ENCODE data around the gene MRAP. TPM values are rescaled to one million over a fixed set of nuclear protein-coding genes. Genes with fewer than 3 reads are reported as not detected.

The MRAP gene
- total RNA-seq, 1 donor from 2014 or later: 3.9 TPM

DNA sequence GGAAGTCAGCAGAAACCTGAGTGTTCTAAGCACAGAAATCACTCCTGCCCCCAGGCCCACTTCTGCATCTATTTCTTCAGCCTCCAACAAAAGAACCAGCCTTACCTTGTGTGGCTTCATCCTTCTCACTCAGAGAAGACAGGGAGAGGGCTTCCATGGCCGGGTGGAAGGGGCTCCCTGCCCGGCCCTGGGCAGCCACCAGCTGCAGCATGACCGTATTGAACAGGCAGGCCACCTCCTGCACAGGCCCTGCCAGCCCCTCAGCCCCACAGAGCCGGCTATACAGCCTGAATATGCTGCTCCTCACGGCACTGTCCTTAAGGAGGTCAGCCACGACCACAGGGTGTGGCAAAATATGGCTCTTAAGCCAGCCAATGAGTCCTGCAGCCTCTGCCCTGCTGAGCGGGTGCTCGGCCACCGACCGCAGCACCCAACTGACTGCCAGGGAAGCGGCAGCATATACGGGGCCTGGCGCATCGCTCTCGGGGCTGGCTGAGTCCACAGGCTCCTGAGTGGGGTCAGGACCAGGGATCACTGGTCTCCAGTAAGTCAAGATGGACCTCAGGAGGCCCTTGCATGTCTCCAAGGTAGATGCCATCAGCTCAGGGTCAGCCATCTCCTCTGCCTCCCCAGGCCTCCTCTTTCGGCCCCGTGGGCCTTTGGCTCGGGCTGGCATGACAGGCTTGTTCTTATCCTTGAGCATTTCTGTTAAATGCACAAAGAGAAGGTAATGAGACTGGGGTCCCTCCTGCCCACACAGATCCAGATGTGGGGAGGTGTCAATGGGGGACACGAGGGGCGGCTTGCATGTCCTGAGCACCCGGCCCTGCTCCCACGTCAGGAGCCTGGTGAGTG lies 17.9 kb downstream of the MRAP start:
- Histone ChIP-seq H3K27me3 (no peaks in the 10 kb centered on the region), H3K27ac (no peak overlapping the region), H3K4me3 (no peak overlapping the region), H3K4me1 (no peaks in the 10 kb centered on the region), H3K9me3 (no peaks in the 10 kb centered on the region), H3K36me3 (peaks cover 0 to 82% of the 10 kb centered on the region in 2 donors)
- no peak for DNase-seq (ENCODE audit: extremely low spot score in 2 of 2)
- TF ChIP-seq, protein P1, sequence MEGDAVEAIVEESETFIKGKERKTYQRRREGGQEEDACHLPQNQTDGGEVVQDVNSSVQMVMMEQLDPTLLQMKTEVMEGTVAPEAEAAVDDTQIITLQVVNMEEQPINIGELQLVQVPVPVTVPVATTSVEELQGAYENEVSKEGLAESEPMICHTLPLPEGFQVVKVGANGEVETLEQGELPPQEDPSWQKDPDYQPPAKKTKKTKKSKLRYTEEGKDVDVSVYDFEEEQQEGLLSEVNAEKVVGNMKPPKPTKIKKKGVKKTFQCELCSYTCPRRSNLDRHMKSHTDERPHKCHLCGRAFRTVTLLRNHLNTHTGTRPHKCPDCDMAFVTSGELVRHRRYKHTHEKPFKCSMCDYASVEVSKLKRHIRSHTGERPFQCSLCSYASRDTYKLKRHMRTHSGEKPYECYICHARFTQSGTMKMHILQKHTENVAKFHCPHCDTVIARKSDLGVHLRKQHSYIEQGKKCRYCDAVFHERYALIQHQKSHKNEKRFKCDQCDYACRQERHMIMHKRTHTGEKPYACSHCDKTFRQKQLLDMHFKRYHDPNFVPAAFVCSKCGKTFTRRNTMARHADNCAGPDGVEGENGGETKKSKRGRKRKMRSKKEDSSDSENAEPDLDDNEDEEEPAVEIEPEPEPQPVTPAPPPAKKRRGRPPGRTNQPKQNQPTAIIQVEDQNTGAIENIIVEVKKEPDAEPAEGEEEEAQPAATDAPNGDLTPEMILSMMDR (IDR thresholded peaks at IDR 0.05): no peak
- no peak for TF ChIP-seq POLR2AphosphoS5 (IDR thresholded peaks at IDR 0.05; ENCODE audit: insufficient read depth in 1 of 2, low read depth in 1 of 2)
- TF ChIP-seq POLR2A (IDR thresholded peaks at IDR 0.05): no peak
- intact Hi-C loops (cut with DNase I): no loop called here

- no peak for DNase-seq (ENCODE audit: extremely low spot score in 2 of 2)
- no peaks in the 10 kb centered on the region for H3K4me1 ChIP-seq
These were observed 19.1 kb downstream of the MRAP start for GRCh38 chr21:32317726-32318125.

GRCh38 chr21:32319012-32319411 lies 20.4 kb downstream of the MRAP start:
- Histone ChIP-seq H3K36me3 (peaks cover 0 to 94% of the 10 kb centered on the region in 2 donors), H3K4me3 (no peak overlapping the region), H3K4me1 (no peaks in the 10 kb centered on the region), H3K9me3 (no peaks in the 10 kb centered on the region), H3K27me3 (no peaks in the 10 kb centered on the region), H3K27ac (no peak overlapping the region)
- no peak for TF ChIP-seq POLR2AphosphoS5 (IDR thresholded peaks at IDR 0.05; ENCODE audit: insufficient read depth in 1 of 2, low read depth in 1 of 2)
- TF ChIP-seq, protein P1 (IDR thresholded peaks at IDR 0.05): no peak
- TF ChIP-seq POLR2A (IDR thresholded peaks at IDR 0.05): no peak
- intact Hi-C loops (cut with DNase I): no loop called here
- DNase-seq (ENCODE audit: extremely low spot score in 2 of 2): no peak

More at GRCh38 chr21:32317726-32318125, 19.1 kb downstream of the MRAP start:
- Histone ChIP-seq H3K4me3 (no peak overlapping the region), H3K27me3 (no peaks in the 10 kb centered on the region), H3K36me3 (peaks cover 0 to 88% of the 10 kb centered on the region in 2 donors), H3K9me3 (no peaks in the 10 kb centered on the region), H3K27ac (no peak overlapping the region)
- TF ChIP-seq, protein P1 (IDR thresholded peaks at IDR 0.05): no peak
- TF ChIP-seq POLR2AphosphoS5 (IDR thresholded peaks at IDR 0.05; ENCODE audit: insufficient read depth in 1 of 2, low read depth in 1 of 2) (no peak), POLR2A (IDR thresholded peaks at IDR 0.05) (no peak)
- intact Hi-C loops (cut with DNase I): no loop called here

GRCh38 chr21:32320059-32320458 lies 21.4 kb downstream of the MRAP start:
- Histone ChIP-seq H3K4me1 (no peaks in the 10 kb centered on the region), H3K4me3 (no peak overlapping the region), H3K9me3 (no peaks in the 10 kb centered on the region), H3K36me3 (peaks cover 0 to 98% of the 10 kb centered on the region in 2 donors), H3K27me3 (no peaks in the 10 kb centered on the region), H3K27ac (no peak overlapping the region)
- no peak for DNase-seq (ENCODE audit: extremely low spot score in 2 of 2)
- intact Hi-C loops (cut with DNase I): no loop called here
- TF ChIP-seq, protein P1 (IDR thresholded peaks at IDR 0.05): no peak
- TF ChIP-seq POLR2A (IDR thresholded peaks at IDR 0.05) (no peak), POLR2AphosphoS5 (IDR thresholded peaks at IDR 0.05; ENCODE audit: insufficient read depth in 1 of 2, low read depth in 1 of 2) (no peak)

GRCh38 chr21:32320726-32321125 lies 22.1 kb downstream of the MRAP start:
- DNase-seq (ENCODE audit: extremely low spot score in 2 of 2): no peak
- Histone ChIP-seq H3K27me3 (no peaks in the 10 kb centered on the region), H3K4me3 (no peak overlapping the region), H3K27ac (no peak overlapping the region), H3K4me1 (no peaks in the 10 kb centered on the region), H3K9me3 (no peaks in the 10 kb centered on the region), H3K36me3 (peaks cover 0 to 98% of the 10 kb centered on the region in 2 donors)
- no peak for TF ChIP-seq POLR2A (IDR thresholded peaks at IDR 0.05)
- TF ChIP-seq POLR2AphosphoS5 (IDR thresholded peaks at IDR 0.05; ENCODE audit: insufficient read depth in 1 of 2, low read depth in 1 of 2): no peak
- TF ChIP-seq, protein P1 (IDR thresholded peaks at IDR 0.05): no peak
- intact Hi-C loops (cut with DNase I): no loop called here

All from vagina (tissue), 2 donors.